ENCODE results near the gene HMCN2. TPM values are rescaled to one million over a fixed set of nuclear protein-coding genes. Genes with fewer than 3 reads are reported as not detected.

The HMCN2 gene
- total RNA-seq, 1 donor from 2014 or later, result 0.15 TPM

GRCh38 chr9:130476151-130476730 lies 210.7 kb downstream of the HMCN2 start:
- Histone ChIP-seq H3F3A (ENCODE audit: low read depth) (peaks cover 42% of the 10 kb centered on the region), H3K9ac (no peak overlapping the region), H3K27me3 (no peaks in the 10 kb centered on the region), H2AFZ (replicated peaks) (no peak overlapping the region), H4K20me1 (ENCODE audit: low read depth) (peaks cover 5% of the 10 kb centered on the region), H3K4me1 (peaks cover 69% of the 10 kb centered on the region), H3K4me3 (no peak overlapping the region), H3K4me2 (no peak overlapping the region), H3K27ac (no peak overlapping the region), H3K9me3 (ENCODE audit: low read depth) (no peaks in the 10 kb centered on the region), H3K79me2 (ENCODE audit: low read depth) (no peaks in the 10 kb centered on the region), H3K36me3 (no peaks in the 10 kb centered on the region)
- H3K36me3 Mint-ChIP-seq, result no peaks in the 10 kb centered on the region
- H3K4me3 Mint-ChIP-seq, result no peak overlapping the region
- DNase-seq (ENCODE audit: low spot score), result no peak
- no peaks in the 10 kb centered on the region for H3K9me3 Mint-ChIP-seq
- peaks cover 21% of the 10 kb centered on the region for H3K27me3 Mint-ChIP-seq (ENCODE audit: insufficient read depth, low read depth)
- no peak for TF ChIP-seq EZH2phosphoT487 (IDR thresholded peaks at IDR 0.05)
- TF ChIP-seq, protein P1, sequence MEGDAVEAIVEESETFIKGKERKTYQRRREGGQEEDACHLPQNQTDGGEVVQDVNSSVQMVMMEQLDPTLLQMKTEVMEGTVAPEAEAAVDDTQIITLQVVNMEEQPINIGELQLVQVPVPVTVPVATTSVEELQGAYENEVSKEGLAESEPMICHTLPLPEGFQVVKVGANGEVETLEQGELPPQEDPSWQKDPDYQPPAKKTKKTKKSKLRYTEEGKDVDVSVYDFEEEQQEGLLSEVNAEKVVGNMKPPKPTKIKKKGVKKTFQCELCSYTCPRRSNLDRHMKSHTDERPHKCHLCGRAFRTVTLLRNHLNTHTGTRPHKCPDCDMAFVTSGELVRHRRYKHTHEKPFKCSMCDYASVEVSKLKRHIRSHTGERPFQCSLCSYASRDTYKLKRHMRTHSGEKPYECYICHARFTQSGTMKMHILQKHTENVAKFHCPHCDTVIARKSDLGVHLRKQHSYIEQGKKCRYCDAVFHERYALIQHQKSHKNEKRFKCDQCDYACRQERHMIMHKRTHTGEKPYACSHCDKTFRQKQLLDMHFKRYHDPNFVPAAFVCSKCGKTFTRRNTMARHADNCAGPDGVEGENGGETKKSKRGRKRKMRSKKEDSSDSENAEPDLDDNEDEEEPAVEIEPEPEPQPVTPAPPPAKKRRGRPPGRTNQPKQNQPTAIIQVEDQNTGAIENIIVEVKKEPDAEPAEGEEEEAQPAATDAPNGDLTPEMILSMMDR (IDR thresholded peaks at IDR 0.05), result no peak
- no peak for TF ChIP-seq EZH2 (IDR thresholded peaks at IDR 0.05)
- no peak overlapping the region for H3K27ac Mint-ChIP-seq
- peaks cover 72% of the 10 kb centered on the region for H3K4me1 Mint-ChIP-seq

- no peaks in the 10 kb centered on the region for H3K9me3 Mint-ChIP-seq
- no peak overlapping the region for H3K4me3 Mint-ChIP-seq
- H4K20me1 ChIP-seq (ENCODE audit: low read depth), result peaks cover 5% of the 10 kb centered on the region
- no peak overlapping the region for H3K4me2 ChIP-seq
- no peak overlapping the region for H3K9ac ChIP-seq
- TF ChIP-seq, protein P1 (IDR thresholded peaks at IDR 0.05), result no peak
- TF ChIP-seq EZH2 (IDR thresholded peaks at IDR 0.05) (no peak), EZH2phosphoT487 (IDR thresholded peaks at IDR 0.05) (no peak)
- peaks cover 64% of the 10 kb centered on the region for H3K4me1 ChIP-seq
- H3K27ac Mint-ChIP-seq, result no peak overlapping the region
- H3K79me2 ChIP-seq (ENCODE audit: low read depth), result no peaks in the 10 kb centered on the region
- H3K36me3 Mint-ChIP-seq, result no peaks in the 10 kb centered on the region
- peaks cover 74% of the 10 kb centered on the region for H3K4me1 Mint-ChIP-seq
- H3K36me3 ChIP-seq, result no peaks in the 10 kb centered on the region
- DNase-seq (ENCODE audit: low spot score), result no peak
- H2AFZ ChIP-seq (replicated peaks), result no peak overlapping the region
- H3K27me3 Mint-ChIP-seq (ENCODE audit: insufficient read depth, low read depth), result peaks cover 24% of the 10 kb centered on the region
- H3F3A ChIP-seq (ENCODE audit: low read depth), result peaks cover 51% of the 10 kb centered on the region
- H3K27ac ChIP-seq, result no peak overlapping the region
- H3K27me3 ChIP-seq, result no peaks in the 10 kb centered on the region
- no peaks in the 10 kb centered on the region for H3K9me3 ChIP-seq (ENCODE audit: low read depth)
- H3K4me3 ChIP-seq, result no peak overlapping the region
Measured at GRCh38 chr9:130477564-130477963, 212.0 kb downstream of the HMCN2 start.

DNA sequence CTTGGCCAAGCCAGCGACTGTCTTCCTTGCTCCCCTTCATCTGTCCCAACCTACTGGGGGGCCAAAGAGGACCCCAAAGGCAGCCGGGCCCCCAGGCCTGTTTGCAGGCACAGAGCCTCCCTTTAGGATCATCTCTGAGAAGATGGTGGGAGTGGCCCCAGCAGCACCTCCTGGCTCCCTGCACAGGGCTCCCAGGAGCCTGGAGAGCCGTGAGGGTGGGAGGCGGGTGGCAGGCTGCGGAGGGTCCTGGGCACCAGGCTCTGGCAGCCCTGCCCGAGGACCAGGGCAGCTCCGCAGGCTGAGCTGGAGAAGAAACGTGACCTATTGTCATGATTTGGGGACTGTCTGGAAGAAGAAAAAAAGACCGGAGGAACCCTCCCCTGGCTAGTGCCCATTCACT lies 212.6 kb downstream of the HMCN2 start:
- Histone ChIP-seq H2AFZ (replicated peaks) (no peak overlapping the region), H3K9ac (no peak overlapping the region), H4K20me1 (ENCODE audit: low read depth) (peaks cover 5% of the 10 kb centered on the region), H3K4me1 (peaks cover 64% of the 10 kb centered on the region), H3K4me2 (peak overlapping the region; percentile 60), H3K36me3 (no peaks in the 10 kb centered on the region), H3F3A (ENCODE audit: low read depth) (peaks cover 51% of the 10 kb centered on the region), H3K27ac (peak overlapping the region; percentile 37), H3K27me3 (no peaks in the 10 kb centered on the region), H3K9me3 (ENCODE audit: low read depth) (no peaks in the 10 kb centered on the region), H3K4me3 (no peak overlapping the region), H3K79me2 (ENCODE audit: low read depth) (no peaks in the 10 kb centered on the region)
- no peak overlapping the region for H3K4me3 Mint-ChIP-seq
- no peaks in the 10 kb centered on the region for H3K9me3 Mint-ChIP-seq
- peaks cover 30% of the 10 kb centered on the region for H3K27me3 Mint-ChIP-seq (ENCODE audit: insufficient read depth, low read depth)
- H3K36me3 Mint-ChIP-seq, result no peaks in the 10 kb centered on the region
- no peak for DNase-seq (ENCODE audit: low spot score)
- TF ChIP-seq EZH2 (IDR thresholded peaks at IDR 0.05) (no peak), EZH2phosphoT487 (IDR thresholded peaks at IDR 0.05) (no peak)
- TF ChIP-seq, protein P1 (IDR thresholded peaks at IDR 0.05), result no peak
- H3K4me1 Mint-ChIP-seq, result peaks cover 74% of the 10 kb centered on the region
- no peak overlapping the region for H3K27ac Mint-ChIP-seq

Data from neural progenitor cell (in vitro differentiated cells).